ENCODE measurements around the gene DNAH17.

Gene DNAH17

GRCh38 chr17:78572239-78573205 lies 4.7 kb downstream of the DNAH17 start:
- DNase-seq, result no peak

DNA sequence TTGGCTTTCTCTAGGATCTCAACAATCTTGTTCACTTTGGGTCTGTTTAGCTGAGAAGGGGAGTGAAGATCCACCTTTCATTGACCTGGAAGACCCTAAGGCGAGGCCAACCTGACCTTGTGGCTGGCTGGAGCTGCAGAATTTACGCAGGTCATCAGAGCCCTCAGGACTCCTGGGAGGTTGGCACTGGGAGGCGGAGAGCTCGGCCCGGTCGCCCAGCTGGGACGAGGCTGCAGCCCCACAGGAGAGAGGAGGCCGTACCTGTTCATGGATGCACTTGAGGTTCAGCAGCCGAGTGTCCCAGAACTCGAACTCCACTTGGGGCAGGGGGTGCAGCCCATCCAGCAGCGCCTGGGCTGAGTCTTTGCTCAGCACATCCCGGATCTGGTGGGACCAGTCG lies 5.9 kb downstream of the DNAH17 start:
- no peak for DNase-seq

DNA sequence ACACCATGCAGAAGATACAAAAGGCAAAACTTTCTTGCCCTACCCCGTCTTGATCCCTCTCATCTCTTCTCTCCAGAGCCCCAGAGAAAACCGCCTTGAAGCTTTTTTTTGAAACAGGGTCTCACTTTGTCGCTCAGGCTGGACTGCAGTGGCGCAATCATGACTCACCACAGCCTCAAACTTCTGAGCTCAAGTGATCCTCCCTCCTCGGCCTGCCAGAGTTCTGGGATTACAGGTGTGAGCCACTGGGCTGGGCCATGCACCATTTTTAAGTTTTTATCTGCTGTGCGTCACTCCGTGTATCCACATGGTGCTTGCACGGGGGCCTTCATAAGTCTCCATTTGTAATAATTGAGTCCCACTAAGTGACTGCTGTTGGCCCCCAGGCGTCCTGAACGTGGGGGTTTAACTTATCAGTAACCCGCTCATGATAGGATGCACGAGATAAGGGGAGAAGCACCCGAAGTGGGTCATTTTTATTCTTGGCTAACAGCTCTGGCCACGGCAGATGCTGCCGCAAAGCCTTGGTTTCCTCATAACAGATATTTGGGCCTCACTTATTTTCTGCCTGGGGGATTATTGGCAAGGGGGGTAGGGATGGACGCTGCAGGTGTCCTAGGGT lies 8.6 kb downstream of the DNAH17 start:
- peak; percentile 71 for DNase-seq

GRCh38 chr17:78567991-78568390 lies 9.2 kb downstream of the DNAH17 start:
- peak; percentile 54 for DNase-seq

DNA sequence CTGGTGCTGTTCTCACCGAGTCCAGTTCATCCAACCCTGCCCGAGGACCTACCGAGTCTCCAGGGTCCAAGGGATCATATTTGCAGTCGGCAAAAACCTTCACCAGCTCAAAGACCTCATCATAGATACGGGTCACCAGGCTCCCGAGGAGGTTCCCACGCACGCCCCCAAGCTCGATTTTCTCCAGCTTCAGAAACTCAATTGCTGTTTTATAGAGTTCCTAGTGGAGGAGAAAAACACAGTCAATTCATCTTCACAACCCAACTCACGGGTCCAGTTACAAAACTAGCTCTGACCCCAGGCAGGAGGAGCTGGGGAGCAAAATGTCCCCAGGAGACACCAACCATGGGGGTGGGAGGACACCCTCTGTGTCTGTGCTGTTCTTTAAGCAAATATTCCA lies 10.2 kb downstream of the DNAH17 start:
- DNase-seq, result no peak

DNA sequence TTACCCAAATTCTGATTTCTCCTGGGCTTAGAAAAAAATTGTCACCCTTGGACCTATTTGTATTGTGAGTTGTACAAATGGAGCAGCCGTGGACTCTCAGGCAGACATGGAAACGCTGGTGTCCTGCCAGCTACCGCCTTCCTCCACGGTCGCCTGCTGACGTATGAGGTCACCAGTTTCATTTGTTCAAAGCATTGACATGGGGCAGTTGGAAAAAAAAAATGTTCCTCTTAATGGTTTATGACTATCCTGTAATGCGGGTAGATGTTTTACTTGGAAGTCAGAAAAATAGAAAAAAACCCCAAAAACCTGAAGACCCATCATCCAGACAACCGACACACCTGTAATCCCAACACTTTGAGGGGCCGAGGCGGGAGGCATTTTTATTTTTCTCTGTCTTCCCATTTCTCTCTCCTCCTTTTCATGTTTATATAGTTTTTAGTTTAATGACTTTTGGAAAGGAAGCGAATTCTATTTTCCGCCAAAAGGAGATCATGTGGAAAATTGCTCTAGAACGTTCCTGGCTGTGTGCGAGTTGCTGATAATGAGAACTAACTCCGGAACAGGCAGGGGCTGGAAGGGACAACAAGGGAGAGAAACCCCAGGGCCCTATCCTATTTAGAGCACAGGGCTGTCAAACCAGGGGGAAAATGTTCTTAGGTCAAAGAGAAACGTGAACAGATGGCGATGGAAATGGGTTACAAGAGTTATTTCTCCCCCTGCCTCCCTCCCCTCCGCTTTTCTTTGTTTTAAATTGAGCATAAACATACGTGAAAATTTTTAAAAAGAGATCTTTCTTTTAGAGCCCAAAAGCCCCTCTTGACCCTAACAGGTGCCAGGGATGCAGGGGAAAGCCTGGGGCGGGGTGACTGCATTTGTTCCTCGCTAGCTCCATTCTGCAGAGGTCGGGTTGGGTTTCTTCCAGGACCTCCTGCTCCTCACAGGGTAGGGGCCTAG lies 13.7 kb downstream of the DNAH17 start:
- DNase-seq, result peak; percentile 61

DNA sequence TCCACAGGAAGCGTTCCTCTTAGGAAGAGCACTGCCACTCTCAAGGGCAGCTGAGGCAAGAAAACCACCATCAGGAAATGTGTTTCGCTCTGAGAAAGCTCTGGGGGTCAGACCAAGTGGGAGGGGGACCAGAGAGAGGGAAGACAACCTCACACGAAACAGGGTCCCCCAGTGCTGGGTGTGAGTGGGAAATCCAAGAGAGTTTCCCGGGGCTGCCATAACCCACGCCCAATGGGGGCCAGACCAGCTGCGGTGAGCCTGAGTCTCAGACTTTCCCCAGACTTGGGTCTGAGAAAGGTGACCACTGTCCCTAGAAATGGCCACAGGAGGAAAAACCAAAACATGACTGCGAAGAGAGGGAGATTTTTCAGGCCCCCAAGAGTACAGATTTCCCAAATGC lies 14.5 kb downstream of the DNAH17 start:
- no peak for DNase-seq

DNA sequence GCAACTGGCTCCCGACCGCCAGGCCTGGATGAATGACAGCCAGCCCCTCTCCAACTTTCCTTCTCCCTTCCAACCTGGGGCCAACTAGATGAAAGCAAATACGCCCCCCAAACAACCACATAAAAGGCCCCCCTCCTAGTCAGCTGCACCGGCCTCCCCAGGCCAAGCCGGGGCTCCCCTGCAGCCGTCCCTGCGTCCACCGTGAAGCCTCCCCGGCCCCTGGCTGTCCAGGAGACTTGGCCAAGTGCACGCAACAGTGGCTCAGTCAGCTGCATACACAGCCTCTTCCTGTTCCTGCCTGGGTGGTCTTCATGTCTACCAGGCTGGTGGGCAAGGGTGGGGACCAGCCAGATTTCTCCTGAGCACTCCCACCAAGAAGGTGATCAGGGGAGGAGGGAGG lies 16.0 kb downstream of the DNAH17 start:
- no peak for DNase-seq

GRCh38 chr17:78560731-78561130 lies 16.5 kb downstream of the DNAH17 start:
- no peak for DNase-seq

GRCh38 chr17:78559749-78560368 lies 17.3 kb downstream of the DNAH17 start:
- DNase-seq, result no peak

- peak; percentile 10 for DNase-seq
These were observed 18.2 kb downstream of the DNAH17 start for GRCh38 chr17:78558989-78559388.

DNA sequence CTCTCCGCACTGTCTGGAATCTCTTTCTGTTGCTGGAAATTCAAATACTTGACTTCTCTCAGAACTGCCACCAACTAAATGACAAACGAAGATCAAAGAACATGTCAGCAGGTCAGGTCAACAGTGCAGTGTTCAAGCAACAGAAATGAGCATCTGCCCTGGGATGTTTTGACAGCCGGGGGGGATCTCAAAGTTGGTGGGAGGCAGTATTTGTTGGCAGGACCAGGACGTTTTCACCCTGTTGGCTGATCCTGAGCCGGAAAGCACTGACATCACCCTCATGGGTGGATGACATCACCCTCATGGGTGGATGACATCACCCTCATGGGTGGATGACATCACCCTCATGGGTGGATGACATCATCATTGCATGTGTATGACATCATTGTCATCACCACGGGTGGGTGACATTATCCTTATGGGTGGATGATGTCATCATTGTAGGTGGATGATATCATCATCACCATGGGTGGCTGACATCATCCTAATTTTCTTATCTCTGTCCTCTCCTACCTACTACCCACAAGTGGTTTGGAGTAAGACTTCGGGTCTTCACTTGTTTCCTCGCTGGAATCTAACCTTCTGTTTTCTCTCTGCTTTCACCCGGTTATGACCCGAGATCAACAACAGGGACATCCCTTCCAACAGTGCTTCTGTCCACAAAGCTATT lies 18.9 kb downstream of the DNAH17 start:
- peak; percentile 51 for DNase-seq

- peak; percentile 34 for DNase-seq
These were observed 19.6 kb downstream of the DNAH17 start for GRCh38 chr17:78557598-78558039.

DNA sequence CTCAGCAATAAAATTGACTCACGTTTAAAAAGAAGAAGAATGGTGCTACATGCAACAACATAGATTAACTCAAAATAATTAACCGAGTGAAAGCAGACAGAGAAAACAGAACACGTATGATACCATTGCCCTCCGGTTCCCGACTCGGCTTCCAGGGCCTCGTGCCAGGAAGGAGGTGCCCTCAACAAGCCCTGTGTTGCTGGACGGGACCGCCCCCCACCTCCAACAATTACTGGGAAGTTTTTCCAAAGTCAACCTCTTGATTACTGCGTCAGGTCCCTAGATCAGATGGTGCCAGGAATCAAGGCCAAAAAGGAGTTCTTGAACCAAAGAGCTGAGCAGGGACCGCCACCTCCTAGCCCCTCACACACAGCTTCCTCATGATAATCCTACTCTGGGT lies 20.4 kb downstream of the DNAH17 start:
- no peak for DNase-seq

GRCh38 chr17:78555746-78556401 lies 21.3 kb downstream of the DNAH17 start:
- DNase-seq, result no peak

DNA sequence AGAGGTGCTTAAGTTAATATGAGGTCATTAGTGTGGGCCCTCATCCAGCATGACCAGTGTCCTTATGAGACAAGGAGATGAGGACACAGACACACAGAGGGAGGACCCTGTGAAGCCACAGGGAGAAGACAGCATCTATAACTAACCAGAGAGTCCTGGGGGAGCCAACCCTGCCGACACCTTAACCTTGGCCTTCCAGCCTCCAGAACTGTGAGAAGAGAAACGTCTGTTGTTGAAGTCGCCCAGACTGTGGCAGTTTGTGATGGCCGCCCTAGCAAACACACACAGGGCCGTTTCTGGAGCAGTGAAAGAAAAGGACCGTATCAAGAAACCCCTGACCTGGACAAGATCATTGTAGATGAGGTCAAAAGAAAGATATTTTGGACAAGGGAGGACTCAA lies 26.7 kb downstream of the DNAH17 start:
- DNase-seq, result no peak

GRCh38 chr17:78548725-78549124 lies 28.5 kb downstream of the DNAH17 start:
- no peak for DNase-seq

GRCh38 chr17:78547035-78547434 lies 30.2 kb downstream of the DNAH17 start:
- no peak for DNase-seq

DNA sequence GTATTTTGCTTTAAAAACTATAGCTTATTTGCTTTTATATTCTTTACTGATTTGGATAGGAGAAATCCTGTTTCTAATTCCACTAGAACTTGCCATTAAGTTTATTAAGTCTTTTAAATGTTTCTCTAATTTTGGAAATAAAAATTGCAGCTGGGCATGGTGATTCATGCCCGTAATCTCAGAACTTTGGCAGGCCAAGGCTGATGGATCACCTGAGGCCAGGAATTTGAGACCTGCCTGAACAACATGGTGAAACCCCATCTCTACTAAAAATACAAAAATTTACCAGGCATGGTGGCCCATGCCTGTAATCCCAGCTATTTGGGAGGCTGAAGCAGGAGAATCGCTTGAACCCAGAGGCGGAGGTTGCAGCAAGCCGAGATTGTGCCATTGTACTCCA lies 30.7 kb downstream of the DNAH17 start:
- no peak for DNase-seq

- no peak for DNase-seq
These were observed 32.1 kb downstream of the DNAH17 start for GRCh38 chr17:78544881-78545755.
